GM23338 (cell line): ENCODE results near the gene NEURL1.

Experiments
- CREB1 ChIP-seq: fragments of 250-450 bp; sonication (Bioruptor Pico); IDR thresholded peaks from 2 replicates; pipeline ENCODE4 v1.5.0; 2020; ENCODE audit warnings: low read depth, mild to moderate bottlenecking, moderate library complexity
- TF ChIP-seq, protein P1 (sequence below), 2 experiments: fragments of 200-600 bp in 1 of 2; sonication (generic) in 1 of 2; conservative IDR thresholded peaks; 2 replicates each; pipeline versions ENCODE4 v1.5.1 to v1.6.1; 2016 to 2017; ENCODE audit warnings: antibody characterized with exemption in 2 of 2, low read depth in 2 of 2, mild to moderate bottlenecking in 2 of 2, moderate library complexity in 1 of 2

DNA sequence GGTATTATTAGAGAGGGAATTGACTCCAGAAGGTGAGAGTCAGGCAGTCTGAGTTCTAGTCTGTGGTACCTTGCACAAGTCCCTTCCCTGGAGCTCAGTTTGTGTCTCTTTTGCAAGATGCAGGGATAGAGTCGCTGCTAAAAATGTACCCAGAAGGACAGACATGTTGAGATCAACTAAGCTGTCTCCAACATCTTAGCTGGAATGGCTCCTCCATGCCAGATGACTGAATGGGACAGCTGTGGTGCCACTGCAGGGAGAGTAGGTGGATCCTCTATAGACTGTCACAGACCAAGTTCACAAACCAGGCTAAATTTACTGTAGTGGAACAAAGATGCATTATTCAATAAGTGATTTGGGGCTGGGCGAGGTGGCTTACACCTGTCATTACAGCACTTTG, 120.1 kb downstream of the NEURL1 start:
- TF ChIP-seq CREB1 (CRISPR knock-in tag): no peak
- TF ChIP-seq, protein P1, sequence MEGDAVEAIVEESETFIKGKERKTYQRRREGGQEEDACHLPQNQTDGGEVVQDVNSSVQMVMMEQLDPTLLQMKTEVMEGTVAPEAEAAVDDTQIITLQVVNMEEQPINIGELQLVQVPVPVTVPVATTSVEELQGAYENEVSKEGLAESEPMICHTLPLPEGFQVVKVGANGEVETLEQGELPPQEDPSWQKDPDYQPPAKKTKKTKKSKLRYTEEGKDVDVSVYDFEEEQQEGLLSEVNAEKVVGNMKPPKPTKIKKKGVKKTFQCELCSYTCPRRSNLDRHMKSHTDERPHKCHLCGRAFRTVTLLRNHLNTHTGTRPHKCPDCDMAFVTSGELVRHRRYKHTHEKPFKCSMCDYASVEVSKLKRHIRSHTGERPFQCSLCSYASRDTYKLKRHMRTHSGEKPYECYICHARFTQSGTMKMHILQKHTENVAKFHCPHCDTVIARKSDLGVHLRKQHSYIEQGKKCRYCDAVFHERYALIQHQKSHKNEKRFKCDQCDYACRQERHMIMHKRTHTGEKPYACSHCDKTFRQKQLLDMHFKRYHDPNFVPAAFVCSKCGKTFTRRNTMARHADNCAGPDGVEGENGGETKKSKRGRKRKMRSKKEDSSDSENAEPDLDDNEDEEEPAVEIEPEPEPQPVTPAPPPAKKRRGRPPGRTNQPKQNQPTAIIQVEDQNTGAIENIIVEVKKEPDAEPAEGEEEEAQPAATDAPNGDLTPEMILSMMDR (conservative IDR thresholded peaks at IDR 0.05; ENCODE audit: low read depth in 2 of 2): no peak
